Measurements from ENCODE around the gene SNRPB. TPM values are rescaled to one million over a fixed set of nuclear protein-coding genes. Genes with fewer than 3 reads are reported as not detected.
A peak's percentile ranks its signal among the peaks of the same experiment; 100 is the strongest.

SNRPB gene
- polyA plus RNA-seq, 3 donors: 139 to 183 (median 180) TPM

DNA sequence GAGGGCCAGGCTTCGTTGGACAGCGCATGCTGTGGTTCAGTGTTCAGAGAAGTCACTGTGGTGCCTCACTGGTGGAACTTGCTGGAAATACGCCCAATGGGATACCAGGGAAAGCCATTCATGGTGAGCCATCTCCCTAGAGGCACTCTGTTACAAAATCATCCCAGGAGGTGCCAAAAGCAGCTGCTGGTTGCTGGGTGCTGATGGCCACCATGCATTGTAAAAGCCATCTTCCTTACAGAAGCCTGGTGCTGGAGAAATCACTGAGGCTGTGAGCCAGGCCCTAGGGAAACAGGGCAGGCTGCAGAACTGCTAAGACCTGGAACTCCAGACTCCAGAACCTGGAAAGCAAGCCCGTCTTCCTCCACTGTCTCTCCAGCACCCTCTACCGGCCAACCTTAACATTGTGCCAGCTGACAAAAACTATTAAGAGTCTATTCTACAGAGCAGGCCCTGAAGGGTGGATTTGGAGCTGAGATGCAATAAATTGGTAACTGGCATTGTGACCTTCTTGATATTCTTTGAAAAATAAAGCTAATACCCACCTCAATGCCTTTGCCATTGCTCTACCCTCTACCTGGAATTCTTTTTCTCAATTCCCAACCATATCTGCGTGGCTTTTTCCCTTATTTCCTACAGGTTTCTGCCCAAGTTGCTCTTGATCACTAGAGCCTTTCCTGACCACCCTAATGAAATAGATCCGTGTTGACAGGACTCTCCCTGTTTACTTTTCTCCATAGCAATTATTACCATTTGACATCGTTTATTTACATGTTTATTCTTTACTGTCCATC, 18.5 kb downstream of the SNRPB start:
- peak; percentile 60 for DNase-seq

DNA sequence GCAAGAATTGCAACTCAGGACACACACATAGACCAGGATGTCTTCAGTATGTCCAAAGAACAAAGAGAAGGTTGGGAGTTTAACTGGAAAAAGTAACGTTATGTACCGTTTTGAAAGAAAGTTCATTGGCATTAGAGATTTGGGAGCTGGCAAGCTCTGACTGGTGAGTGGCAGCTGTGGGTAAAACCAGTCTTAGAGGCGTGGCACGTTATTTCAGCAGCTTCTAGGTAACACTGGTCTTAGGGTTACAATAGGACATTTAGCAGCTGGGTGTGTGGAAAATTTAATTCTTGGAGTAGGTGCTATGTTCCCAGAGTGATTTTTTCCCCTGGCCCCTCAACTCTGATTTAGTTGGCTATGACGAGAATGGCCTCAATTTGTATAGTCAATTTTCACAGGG, 19.2 kb downstream of the SNRPB start:
- DNase-seq: no peak

DNA sequence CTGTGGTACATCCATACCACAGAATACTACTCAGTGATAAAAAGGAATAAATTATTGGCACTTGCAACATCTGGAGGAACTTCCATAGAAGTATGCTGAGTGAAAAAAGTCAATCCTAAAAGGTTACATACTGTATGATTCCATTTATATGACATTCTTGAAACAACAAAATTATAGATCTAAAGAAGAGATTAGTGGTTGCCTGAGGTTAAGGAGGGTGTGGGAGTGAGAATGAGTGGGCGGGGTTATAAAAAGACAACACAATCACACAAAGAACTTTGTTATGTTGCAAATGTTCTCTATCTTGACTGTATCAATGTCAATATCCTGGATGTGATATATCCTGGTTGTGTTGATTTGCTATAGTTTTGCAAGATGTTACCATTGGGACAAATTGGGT, 21.2 kb downstream of the SNRPB start:
- DNase-seq: no peak

DNA sequence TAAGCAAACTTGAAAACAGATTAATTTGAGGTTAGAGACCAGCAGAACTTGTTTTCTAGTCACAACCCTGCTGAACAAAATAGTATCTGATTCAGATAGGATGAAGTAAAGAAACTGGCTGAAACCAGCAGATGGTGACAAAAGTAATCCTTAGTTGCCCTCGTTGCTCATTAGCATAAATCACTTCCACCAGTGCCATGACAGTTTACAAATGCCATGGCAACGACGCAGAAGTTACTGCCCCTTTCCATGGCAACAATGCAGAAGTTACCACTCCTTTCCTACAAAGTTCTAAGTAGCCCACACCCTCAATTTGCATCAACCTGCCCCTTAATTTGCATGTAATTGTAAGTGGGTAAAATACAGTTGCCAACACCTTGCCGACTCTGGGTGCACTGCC, 23.7 kb downstream of the SNRPB start:
- DNase-seq: no peak

DNA sequence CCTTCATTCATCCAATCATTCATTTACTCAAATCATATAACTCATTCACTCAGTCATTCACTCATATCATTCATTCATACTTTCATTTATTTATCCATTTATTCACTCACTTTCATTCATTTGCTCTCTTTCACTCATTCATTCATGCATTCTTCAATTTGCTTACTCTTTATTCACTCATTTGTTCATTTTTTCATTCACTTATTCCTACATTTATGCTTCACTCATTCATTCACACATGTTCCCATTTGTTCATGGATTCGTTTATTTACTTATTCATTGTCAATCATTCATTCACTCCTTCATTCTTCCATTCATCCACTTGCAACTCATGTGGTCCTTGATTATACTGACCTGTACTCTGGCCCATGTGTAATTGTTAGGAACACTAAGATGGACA, 39.4 kb downstream of the SNRPB start:
- DNase-seq: no peak

DNA sequence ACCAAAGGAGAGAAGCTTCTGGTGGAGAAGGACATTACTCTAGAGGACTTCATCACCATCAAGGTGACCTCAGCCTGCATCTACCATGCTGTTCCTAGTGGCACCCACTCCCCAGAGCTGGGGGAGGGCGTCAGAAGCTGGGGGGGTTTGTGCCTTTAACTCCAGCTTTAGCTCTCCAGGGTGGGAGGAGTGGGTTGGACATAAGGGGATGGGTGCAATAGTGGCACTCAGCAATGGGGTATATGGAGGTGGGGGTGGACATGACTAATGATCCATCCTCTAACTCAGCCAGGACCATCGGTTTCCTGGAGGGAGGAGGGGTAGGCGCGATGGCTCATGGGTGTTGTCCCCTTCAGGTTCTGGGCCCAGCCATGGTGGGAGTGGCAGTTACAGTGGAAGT, 40.1 kb downstream of the SNRPB start:
- DNase-seq: no peak

DNA sequence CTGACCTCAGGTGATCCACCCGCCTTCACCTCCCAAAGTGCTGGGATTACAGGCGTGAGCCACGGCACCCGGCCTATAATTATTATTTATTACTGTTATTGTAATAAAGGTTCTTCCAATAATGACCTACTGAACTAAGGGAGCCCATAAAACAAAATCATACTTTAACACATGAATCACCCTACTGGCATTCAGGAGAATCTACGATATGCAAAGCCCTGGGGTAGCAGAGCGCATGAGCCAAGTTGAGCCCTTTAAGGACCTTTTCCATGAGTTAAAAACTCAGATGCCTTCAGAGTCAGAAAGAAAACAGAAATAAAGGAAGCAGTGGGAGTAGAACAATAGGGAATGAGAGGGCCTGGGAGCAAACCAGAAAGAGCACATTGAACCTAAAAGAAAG, 41.5 kb downstream of the SNRPB start:
- DNase-seq: no peak

DNA sequence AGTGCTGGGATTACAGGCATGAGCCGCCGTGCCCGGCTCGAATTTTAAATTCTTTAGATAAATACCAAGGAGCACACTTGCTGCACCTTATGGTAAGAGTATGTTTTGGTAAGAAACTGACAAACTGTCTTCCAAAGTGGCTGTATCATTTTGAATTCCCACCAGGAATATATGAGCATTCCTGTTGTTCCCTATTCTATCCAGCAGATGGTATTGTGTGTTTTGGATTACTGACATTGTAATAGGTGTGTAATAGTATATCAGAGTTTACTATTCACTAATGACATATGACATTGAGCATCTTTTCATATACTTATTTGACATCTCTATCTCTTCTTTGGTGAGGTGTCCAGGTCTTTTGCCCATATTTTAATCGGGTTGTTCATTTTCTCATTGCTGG, 49.3 kb downstream of the SNRPB start:
- no peak for DNase-seq

DNA sequence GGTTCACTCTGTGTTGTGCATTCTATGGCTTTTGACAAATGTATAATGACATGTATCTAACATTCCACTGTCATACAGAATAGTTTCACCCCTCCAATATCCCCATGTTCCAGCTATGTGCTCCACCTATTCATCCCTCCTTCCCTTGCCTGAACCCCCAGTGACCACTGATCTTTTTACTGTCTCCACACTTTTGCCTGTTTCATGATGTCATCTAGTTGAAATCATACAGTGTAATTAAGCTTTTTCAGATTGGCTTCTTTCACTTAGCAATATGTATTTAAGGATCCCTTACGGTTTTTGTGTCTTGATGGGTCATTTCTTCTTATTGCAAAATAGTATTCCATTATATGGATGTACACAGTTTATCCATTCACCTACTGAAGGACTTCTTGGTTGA, 50.1 kb downstream of the SNRPB start:
- DNase-seq: no peak

DNA sequence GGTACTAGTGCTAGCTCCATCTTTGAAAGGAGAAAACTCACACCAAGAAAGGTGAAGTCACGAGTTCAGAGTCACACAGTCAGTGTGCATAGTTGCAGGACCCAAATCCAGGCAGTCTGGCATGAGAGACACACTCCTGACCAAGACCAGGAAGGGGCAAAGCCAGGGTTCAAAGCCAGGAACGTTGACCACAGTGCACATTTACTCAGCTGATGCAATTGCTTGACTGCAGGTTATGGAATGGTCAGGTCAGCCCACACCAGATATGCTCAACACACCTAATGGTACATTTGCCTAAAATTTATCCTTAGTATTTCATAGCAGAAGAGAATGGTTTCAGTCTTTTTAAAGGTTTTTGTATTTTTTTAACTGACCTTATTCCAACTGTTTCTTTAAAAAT, 52.2 kb downstream of the SNRPB start:
- no peak for DNase-seq

DNA sequence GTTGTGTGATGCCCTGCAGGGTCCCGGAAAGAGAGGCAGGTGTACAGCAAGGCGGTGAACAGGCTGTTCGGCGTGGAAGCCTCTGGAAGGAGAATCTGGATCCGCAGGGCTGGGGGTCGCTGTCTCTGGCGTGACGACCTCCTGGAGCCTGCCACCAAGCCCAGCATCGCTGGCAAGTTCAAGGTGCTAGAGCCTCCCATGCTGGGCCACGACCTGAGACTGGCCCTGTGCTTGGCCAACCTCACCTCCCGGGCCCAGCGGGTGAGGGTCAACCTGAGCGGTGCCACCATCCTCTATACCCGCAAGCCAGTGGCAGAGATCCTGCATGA, 53.4 kb downstream of the SNRPB start:
- no peak for DNase-seq

DNA sequence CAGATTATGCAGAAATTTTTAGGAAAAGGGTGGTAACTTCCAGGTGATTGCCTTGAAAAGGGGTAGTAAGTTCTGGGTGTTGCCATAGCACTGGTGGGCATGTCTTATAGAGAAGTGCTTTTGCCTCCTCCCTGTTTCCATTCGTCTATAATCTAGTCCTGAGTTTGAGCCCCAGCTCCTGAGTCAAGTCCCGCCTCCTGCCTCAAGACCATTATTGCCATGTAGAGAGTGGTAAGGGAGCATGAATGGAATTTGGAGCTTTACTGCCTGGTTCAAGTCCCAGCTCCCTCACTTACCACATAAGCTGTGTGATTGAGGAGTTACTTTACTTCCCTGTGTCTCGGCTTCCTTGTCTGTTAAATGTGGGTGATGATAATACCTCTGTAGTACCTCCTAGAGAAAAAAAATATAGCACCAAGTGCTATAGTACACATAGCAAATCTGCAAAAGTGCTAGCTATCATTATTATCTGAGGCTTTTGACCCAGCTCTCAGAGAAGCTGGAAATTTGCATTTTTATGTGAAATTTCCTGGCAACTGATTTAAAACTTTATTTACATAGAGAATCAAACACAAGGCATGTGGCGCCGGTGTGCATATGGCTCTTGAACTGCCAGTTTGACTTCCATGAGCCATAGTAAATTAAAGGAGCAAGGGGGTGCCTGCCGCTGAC, 53.9 kb downstream of the SNRPB start:
- DNase-seq: no peak

Other genes starting within 250 kb of the SNRPB start
- gene TGM3, start 174.8 kb downstream of the SNRPB start, polyA plus RNA-seq (ENCODE audit: insufficient read length in 3 of 3): 1 to 10 TPM in 1 of 3 donors, under 1 TPM in 2; 0.57 to 1.1 (median 0.68) TPM
- gene TGM6, start 89.9 kb downstream of the SNRPB start, polyA plus RNA-seq (ENCODE audit: insufficient read length in 3 of 3): not detected
- 10 to 100 TPM; 14.4 to 19.0 (median 17.6) TPM for gene ZNF343, start 38.1 kb upstream of the SNRPB start, polyA plus RNA-seq (ENCODE audit: insufficient read length in 3 of 3)
- gene TMC2, start 65.8 kb upstream of the SNRPB start, polyA plus RNA-seq (ENCODE audit: insufficient read length in 3 of 3): under 1 TPM; 0.23 to 0.34 (median 0.31) TPM
- gene NOP56, start 181.8 kb upstream of the SNRPB start, polyA plus RNA-seq (ENCODE audit: insufficient read length in 3 of 3): 100 to 1,000 TPM; 255 to 269 (median 258) TPM
- gene IDH3B, start 193.4 kb upstream of the SNRPB start, polyA plus RNA-seq (ENCODE audit: insufficient read length in 3 of 3): 100 to 1,000 TPM; 139 to 141 (median 141) TPM
- 10 to 100 TPM; 33.5 to 36.8 (median 35.2) TPM for gene EBF4, start 222.0 kb upstream of the SNRPB start, polyA plus RNA-seq (ENCODE audit: insufficient read length in 3 of 3)